Hepatocyte (in vitro differentiated cells): ENCODE measurements around the gene DHX8.

ENCODE experiments used
- CTCF ChIP-seq: fragments of 200-600 bp; sonication (generic); IDR thresholded peaks from 2 replicates; pipeline ENCODE4 v1.5.1; 2016; ENCODE audit warnings: antibody characterized with exemption, mild to moderate bottlenecking; ENCODE audit not compliant: poor library complexity
- EZH2 ChIP-seq: fragments of 200-600 bp; sonication (generic); IDR thresholded peaks from 2 replicates; pipeline ENCODE4 v1.6.1; 2016; ENCODE audit warnings: antibody characterized with exemption, mild to moderate bottlenecking, borderline replicate concordance

- TF ChIP-seq CTCF, result no peak
- no peak for TF ChIP-seq EZH2
These were observed 59.5 kb downstream of the DHX8 start for GRCh38 chr17:43543300-43543699.
